ENCODE data around the gene ENDOD1.
"Not testable (repeated sequence)": the region's sequence is repeated elsewhere in the genome, so short reads cannot be mapped to it uniquely, and the experiment has no call there.

ENDOD1 gene

GRCh38 chr11:95104121-95104830 lies 14.6 kb downstream of the ENDOD1 start:
- DNase-seq: no peak

GRCh38 chr11:95104856-95105255 lies 15.2 kb downstream of the ENDOD1 start:
- DNase-seq: no peak

GRCh38 chr11:95108159-95108611 lies 18.5 kb downstream of the ENDOD1 start:
- DNase-seq: no peak

GRCh38 chr11:95108671-95109551 lies 19.3 kb downstream of the ENDOD1 start:
- DNase-seq: no peak

- DNase-seq: not testable (repeated sequence)
These were observed 21.8 kb downstream of the ENDOD1 start for GRCh38 chr11:95111471-95111870.

- no peak for DNase-seq
These were observed 22.4 kb downstream of the ENDOD1 start for GRCh38 chr11:95111923-95112540.

- no peak for DNase-seq
These were observed 26.0 kb downstream of the ENDOD1 start for GRCh38 chr11:95115597-95115996.

GRCh38 chr11:95119361-95120060 lies 29.9 kb downstream of the ENDOD1 start:
- DNase-seq: no peak

- no peak for DNase-seq
These were observed 32.1 kb downstream of the ENDOD1 start for GRCh38 chr11:95121698-95122097.

GRCh38 chr11:95123556-95123955 lies 33.9 kb downstream of the ENDOD1 start:
- DNase-seq: no peak

GRCh38 chr11:95128602-95129001 lies 39.0 kb downstream of the ENDOD1 start:
- DNase-seq: no peak

GRCh38 chr11:95132956-95133355 lies 43.3 kb downstream of the ENDOD1 start:
- DNase-seq: no peak

- no peak for DNase-seq
These were observed 44.8 kb downstream of the ENDOD1 start for GRCh38 chr11:95134491-95134890.

GRCh38 chr11:95135155-95135554 lies 45.5 kb downstream of the ENDOD1 start:
- no peak for DNase-seq

- no peak for DNase-seq
These were observed 46.2 kb downstream of the ENDOD1 start for GRCh38 chr11:95135880-95136279.

- not testable (repeated sequence) for DNase-seq
These were observed 47.1 kb downstream of the ENDOD1 start for GRCh38 chr11:95136747-95137146.

GRCh38 chr11:95137299-95137698 lies 47.7 kb downstream of the ENDOD1 start:
- DNase-seq: no peak

GRCh38 chr11:95138448-95138847 lies 48.8 kb downstream of the ENDOD1 start:
- DNase-seq: no peak

- DNase-seq: no peak
These were observed 50.9 kb downstream of the ENDOD1 start for GRCh38 chr11:95140397-95141033.

GRCh38 chr11:95142431-95142830 lies 52.8 kb downstream of the ENDOD1 start:
- DNase-seq: no peak

- no peak for DNase-seq
These were observed 53.5 kb downstream of the ENDOD1 start for GRCh38 chr11:95143106-95143681.

All from CD4-positive, alpha-beta T cell treated with Interferon gamma for 1 hour (primary cell).